Glutamatergic neuron (in vitro differentiated cells): Measurements from ENCODE around the gene ZNF407. TPM values are rescaled to one million over a fixed set of nuclear protein-coding genes. Genes with fewer than 3 reads are reported as not detected.

ENCODE experiments used
- DNase-seq: peaks from one replicate; pipeline ENCODE4 v3.0.0; 2022
- H3K27ac Mint-ChIP-seq: one replicate; pipeline ENCODE4 v1.8.0; 2020; ENCODE audit warnings: mild to moderate bottlenecking, mixed read lengths, inconsistent platforms; ENCODE audit not compliant: unreplicated experiment
- H3K27me3 Mint-ChIP-seq: one replicate; pipeline ENCODE4 v1.8.0; 2020; ENCODE audit warnings: mild to moderate bottlenecking, moderate library complexity, mixed read lengths, inconsistent platforms; ENCODE audit not compliant: unreplicated experiment
- H3K36me3 Mint-ChIP-seq: one replicate; pipeline ENCODE4 v1.8.0; 2020; ENCODE audit warnings: mild to moderate bottlenecking, mixed read lengths, inconsistent platforms; ENCODE audit not compliant: unreplicated experiment
- H3K4me1 Mint-ChIP-seq: one replicate; pipeline ENCODE4 v1.8.0; 2020; ENCODE audit warnings: mild to moderate bottlenecking, low read depth, mixed read lengths, inconsistent platforms; ENCODE audit not compliant: unreplicated experiment
- H3K4me3 Mint-ChIP-seq: one replicate; pipeline ENCODE4 v1.8.0; 2020; ENCODE audit warnings: mild to moderate bottlenecking, mixed read lengths, inconsistent platforms; ENCODE audit not compliant: unreplicated experiment
- H3K9me3 Mint-ChIP-seq: one replicate; pipeline ENCODE4 v1.8.0; 2020; ENCODE audit warnings: mild to moderate bottlenecking, moderate library complexity, mixed read lengths, inconsistent platforms; ENCODE audit not compliant: unreplicated experiment
- CTCF ChIP-seq: fragments of 200-600 bp; sonication (generic); IDR thresholded peaks from one replicate; pipeline ENCODE4 v1.5.0; 2021; ENCODE audit not compliant: partially characterized antibody, unreplicated experiment
- total RNA-seq: library from RNA; stranded (reverse); fragmentation: NEBNext Ultra II Directional; extraction: Animal tissue kit (Norgen Biotek cat#: 25700); gene quantifications from one replicate; pipeline ENCODE4 v1.2.1, GENCODE V29; 2021; ENCODE audit not compliant: unreplicated experiment

The ZNF407 gene
- total RNA-seq, 1 donor from 2014 or later = 15.8 TPM

DNA sequence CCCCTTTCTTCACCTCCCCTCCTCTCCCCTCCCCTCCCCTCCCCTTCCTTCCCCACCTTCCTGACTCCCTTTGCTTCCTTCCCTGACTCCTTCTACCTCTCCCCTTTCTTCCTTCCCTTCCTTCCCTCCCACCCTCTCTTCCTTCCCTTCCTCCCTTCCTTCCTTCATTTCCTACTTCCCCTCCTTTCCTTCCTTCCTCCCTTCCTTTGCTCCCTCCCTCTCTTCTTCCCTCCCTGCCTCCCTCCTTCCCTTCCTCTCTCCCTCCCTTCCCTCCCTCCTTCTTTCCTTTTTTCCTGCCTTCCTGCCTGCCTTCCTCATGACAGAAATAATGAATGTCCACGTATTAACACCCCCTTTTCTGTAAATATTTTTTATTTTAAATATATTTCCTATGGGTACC is 260.2 kb downstream of the ZNF407 start:
- H3K9me3 Mint-ChIP-seq = no peaks in the 10 kb centered on the region
- no peak for TF ChIP-seq CTCF

DNA sequence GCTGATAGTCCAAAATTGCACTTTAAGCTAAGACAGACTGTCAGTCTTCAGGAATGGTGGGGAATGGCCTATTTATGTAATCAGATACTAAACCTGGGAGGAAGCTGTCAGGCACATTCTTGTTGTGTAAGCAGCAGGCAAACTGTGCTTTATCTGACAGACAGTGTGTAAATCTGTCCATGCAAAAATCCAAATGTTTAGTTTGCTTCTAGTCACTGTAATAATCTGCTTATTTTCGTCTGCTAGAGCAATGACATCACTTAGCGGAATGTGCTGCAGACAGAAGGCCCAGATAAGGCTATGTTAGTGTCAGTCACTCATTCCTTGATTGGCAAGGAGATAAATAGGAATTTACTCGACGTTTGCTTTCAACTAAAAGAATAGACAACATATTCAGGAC is 263.5 kb downstream of the ZNF407 start:
- Mint-ChIP-seq H3K4me1 (peaks cover 5% of the 10 kb centered on the region), H3K9me3 (no peaks in the 10 kb centered on the region), H3K27ac (no peak overlapping the region), H3K27me3 (no peaks in the 10 kb centered on the region), H3K36me3 (no peaks in the 10 kb centered on the region), H3K4me3 (no peak overlapping the region)
- no peak for TF ChIP-seq CTCF
- DNase-seq = no peak

More for the DNA sequence above, 260.2 kb downstream of the ZNF407 start:
- no peak for DNase-seq
- no peaks in the 10 kb centered on the region for H3K27me3 Mint-ChIP-seq
- H3K4me1 Mint-ChIP-seq = peaks cover 16% of the 10 kb centered on the region
- H3K27ac Mint-ChIP-seq = no peak overlapping the region
- H3K4me3 Mint-ChIP-seq = no peak overlapping the region
- no peaks in the 10 kb centered on the region for H3K36me3 Mint-ChIP-seq

- Mint-ChIP-seq H3K27ac (no peak overlapping the region), H3K4me3 (no peak overlapping the region), H3K4me1 (peaks cover 1% of the 10 kb centered on the region), H3K9me3 (no peaks in the 10 kb centered on the region), H3K27me3 (no peaks in the 10 kb centered on the region), H3K36me3 (no peaks in the 10 kb centered on the region)
- TF ChIP-seq CTCF = no peak
- no peak for DNase-seq
These were observed 264.4 kb downstream of the ZNF407 start for GRCh38 chr18:74862094-74862493.

DNA sequence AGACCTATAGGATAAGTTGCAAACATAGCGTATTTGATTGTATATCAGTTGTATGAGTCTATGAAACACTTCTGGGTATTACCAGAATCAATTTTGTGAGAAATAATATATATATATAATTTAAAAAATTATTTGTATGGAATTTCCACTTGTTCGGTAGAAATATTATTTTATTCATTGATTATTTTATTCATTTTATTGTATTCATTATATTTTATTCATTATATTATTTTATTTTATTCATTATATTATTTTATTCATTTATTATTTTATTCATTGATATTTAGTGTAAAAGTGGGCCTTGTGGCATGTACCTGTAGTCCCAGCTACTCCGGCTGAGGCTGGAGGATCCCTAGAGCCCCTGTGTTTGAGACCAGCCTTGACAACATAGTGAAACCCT is 268.9 kb downstream of the ZNF407 start:
- no peaks in the 10 kb centered on the region for H3K36me3 Mint-ChIP-seq
- H3K4me3 Mint-ChIP-seq = no peak overlapping the region
- no peak for DNase-seq
- no peaks in the 10 kb centered on the region for H3K9me3 Mint-ChIP-seq
- peaks cover 8% of the 10 kb centered on the region for H3K4me1 Mint-ChIP-seq
- H3K27me3 Mint-ChIP-seq = no peaks in the 10 kb centered on the region
- no peak overlapping the region for H3K27ac Mint-ChIP-seq
- TF ChIP-seq CTCF = no peak

DNA sequence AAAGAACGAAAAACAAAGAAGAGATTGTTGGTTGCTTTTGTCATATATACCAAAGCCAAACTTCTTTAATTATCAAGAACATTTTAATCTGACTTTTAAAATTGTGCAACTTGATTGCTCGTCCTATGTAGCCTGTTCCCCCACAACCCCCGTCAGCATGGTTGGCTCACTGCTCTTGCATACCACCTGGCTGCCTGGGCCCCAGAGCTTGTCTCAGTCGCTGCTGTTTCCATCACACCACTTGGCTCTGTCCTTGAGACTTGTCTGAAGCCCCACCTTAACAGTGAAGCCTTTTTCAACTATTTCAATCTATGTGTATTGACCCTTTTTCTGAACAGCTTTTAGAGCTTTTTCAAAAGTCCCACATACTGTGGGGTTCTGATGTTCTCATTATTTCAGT is 270.8 kb downstream of the ZNF407 start:
- Mint-ChIP-seq H3K27ac (no peak overlapping the region), H3K4me3 (no peak overlapping the region), H3K27me3 (peaks cover 1% of the 10 kb centered on the region), H3K36me3 (no peaks in the 10 kb centered on the region), H3K4me1 (peaks cover 8% of the 10 kb centered on the region), H3K9me3 (no peaks in the 10 kb centered on the region)
- DNase-seq = no peak
- TF ChIP-seq CTCF = no peak
